SK-N-SH (cell line): ENCODE results near the gene ALKBH6. TPM values are rescaled to one million over a fixed set of nuclear protein-coding genes. Genes with fewer than 3 reads are reported as not detected.

ENCODE experiments used
- CTCF ChIA-PET: fragments of 300-600, 350-600 bp; formaldehyde crosslinking; extraction: SDS; loops from one replicate; lab custom pipeline; 2021; lab: Yijun Ruan, JAX
- POLR2A ChIA-PET: fragments of 350-600 bp; sonication (Branson Sonifier 250); formaldehyde crosslinking; extraction: SDS; loops from one replicate; lab custom pipeline; 2020; ENCODE audit warnings: antibody characterized with exemption, inconsistent platforms; lab: Yijun Ruan, JAX
- DNase-seq: peaks from one replicate; pipeline ENCODE4 v3.0.0; 2012
- H2AFZ ChIP-seq: fragments of 200-600 bp; sonication (generic); 2 replicates; pipeline ENCODE4 v1.8.1; 2016; ENCODE audit warnings: antibody characterized with exemption, mild to moderate bottlenecking, low read depth
- H3F3A ChIP-seq: fragments of 200-600 bp; sonication (generic); replicated peaks from 2 replicates; pipeline ENCODE3; 2016; ENCODE audit warnings: antibody characterized with exemption, mild to moderate bottlenecking; ENCODE audit not compliant: insufficient read depth
- H3K27ac ChIP-seq, 2 experiments: fragments of 200-500 bp in 1 of 2; fragments of 200-600 bp in 1 of 2; sonication (Bioruptor generic) in 1 of 2; sonication (generic), shearing (Covaris generic) in 1 of 2; 2 replicates each; pipeline versions ENCODE4 v1.5.1 to v1.6.1; 2014 to 2016; ENCODE audit warnings: low read depth in 2 of 2, inconsistent platforms in 1 of 2, low read length in 1 of 2, mild to moderate bottlenecking in 1 of 2, mixed read lengths in 1 of 2
- H3K27me3 ChIP-seq: fragments of 200-600 bp; sonication (generic), shearing (Covaris generic); 2 replicates; pipeline ENCODE4 v1.6.1; 2016; ENCODE audit warnings: mixed run types; ENCODE audit not compliant: insufficient read depth
- H3K36me3 ChIP-seq, 2 experiments: fragments of 200-500 bp in 1 of 2; fragments of 200-600 bp in 1 of 2; sonication (Bioruptor generic) in 1 of 2; sonication (generic) in 1 of 2; replicated peaks in 1 of 2; 2 replicates each; pipeline versions ENCODE3 to v1.5.1; 2014 to 2016; ENCODE audit warnings: low read length in 1 of 2, mild to moderate bottlenecking in 1 of 2; ENCODE audit not compliant: insufficient read depth in 2 of 2, control insufficient read depth in 1 of 2
- H3K4me1 ChIP-seq, 2 experiments: fragments of 200-500 bp in 1 of 2; fragments of 200-600 bp in 1 of 2; sonication (Bioruptor generic) in 1 of 2; sonication (generic), shearing (Covaris generic) in 1 of 2; 2 replicates each; pipeline versions ENCODE4 v1.5.1 to v1.6.1; 2014 to 2016; ENCODE audit warnings: low read depth in 1 of 2, low read length in 1 of 2, mixed run types in 1 of 2; ENCODE audit not compliant: insufficient read depth in 2 of 2, control insufficient read depth in 1 of 2
- H3K4me2 ChIP-seq: fragments of 200-600 bp; sonication (generic), shearing (Covaris generic); 2 replicates; pipeline ENCODE4 v1.6.1; 2017; ENCODE audit warnings: mixed run types
- H3K4me3 ChIP-seq, 2 experiments: fragments of 200-500 bp in 1 of 2; fragments of 200-600 bp in 1 of 2; sonication (Bioruptor generic) in 1 of 2; sonication (generic), shearing (Covaris generic) in 1 of 2; 2 replicates each; pipeline versions ENCODE4 v1.5.1 to v1.8.1; 2014 to 2016; ENCODE audit warnings: low read depth in 2 of 2, inconsistent platforms in 1 of 2, low read length in 1 of 2, mild to moderate bottlenecking in 1 of 2, mixed read lengths in 1 of 2, moderate library complexity in 1 of 2
- H3K79me2 ChIP-seq: fragments of 200-600 bp; sonication (generic); 2 replicates; pipeline ENCODE4 v1.8.1; 2017; ENCODE audit warnings: mild to moderate bottlenecking; ENCODE audit not compliant: insufficient read depth
- H3K9ac ChIP-seq: fragments of 200-600 bp; sonication (generic); 2 replicates; pipeline ENCODE4 v1.6.1; 2017; ENCODE audit warnings: mixed run types
- H3K9me2 ChIP-seq: fragments of 200-600 bp; sonication (generic); 2 replicates; pipeline ENCODE4 v1.6.1; 2017; ENCODE audit warnings: mixed run types
- H3K9me3 ChIP-seq: fragments of 200-600 bp; sonication (generic); 2 replicates; pipeline ENCODE4 v1.6.1; 2017; ENCODE audit warnings: mixed run types, mild to moderate bottlenecking, moderate library complexity
- H4K20me1 ChIP-seq: fragments of 200-600 bp; sonication (generic); 2 replicates; pipeline ENCODE4 v1.6.1; 2017; ENCODE audit warnings: mild to moderate bottlenecking, mixed run types; ENCODE audit not compliant: insufficient read depth
- ELF1 ChIP-seq: IDR thresholded peaks from 2 replicates; pipeline ENCODE4 v1.4.0; 2012
- EP300 ChIP-seq, 2 experiments: IDR thresholded peaks; 2 replicates each; pipeline versions ENCODE4 v1.4.0 to v1.6.1; 2012; ENCODE audit warnings: borderline replicate concordance in 1 of 2, low read depth in 1 of 2, low read length in 1 of 2
- EZH2phosphoT487 ChIP-seq: fragments of 200-600 bp; sonication (generic); IDR thresholded peaks from 2 replicates; pipeline ENCODE4 v1.6.1; 2017; ENCODE audit warnings: low read depth, mixed run types, mild to moderate bottlenecking, antibody characterized with exemption, moderate library complexity, borderline replicate concordance
- FOSL2 ChIP-seq: IDR thresholded peaks from 2 replicates; pipeline ENCODE4 v1.4.0; 2012; ENCODE audit warnings: low read depth, mild to moderate bottlenecking, moderate library complexity, borderline replicate concordance
- FOXM1 ChIP-seq: IDR thresholded peaks from 2 replicates; pipeline ENCODE4 v1.4.0; 2012; ENCODE audit warnings: low read depth, mild to moderate bottlenecking
- GABPA ChIP-seq: IDR thresholded peaks from 2 replicates; pipeline ENCODE4 v1.4.0; 2012; ENCODE audit warnings: low read depth, mild to moderate bottlenecking
- MEF2A ChIP-seq: IDR thresholded peaks from 2 replicates; pipeline ENCODE4 v1.4.0; 2012; ENCODE audit warnings: low read depth, borderline replicate concordance
- MXI1 ChIP-seq: IDR thresholded peaks from 2 replicates; pipeline ENCODE4 v1.6.1; 2012; ENCODE audit warnings: mild to moderate bottlenecking, low read depth, low read length, improper control_type of control experiment
- NFIC ChIP-seq: IDR thresholded peaks from 2 replicates; pipeline ENCODE4 v1.4.0; 2012; ENCODE audit warnings: borderline replicate concordance
- NRF1 ChIP-seq: IDR thresholded peaks from 2 replicates; pipeline ENCODE4 v1.6.1; 2012; ENCODE audit warnings: low read depth, mild to moderate bottlenecking, low read length
- POLR2AphosphoS5 ChIP-seq: IDR thresholded peaks from 2 replicates; pipeline ENCODE4 v1.6.1; 2012; ENCODE audit warnings: low read depth, low read length
- RAD21 ChIP-seq: IDR thresholded peaks from 2 replicates; pipeline ENCODE4 v1.6.1; 2012; ENCODE audit warnings: mild to moderate bottlenecking, low read length
- RCOR1 ChIP-seq: fragments of 150-350 bp; IDR thresholded peaks from 2 replicates; pipeline ENCODE4 v1.6.1; 2017; ENCODE audit warnings: antibody characterized with exemption, low read length
- RFX5 ChIP-seq: IDR thresholded peaks from 2 replicates; pipeline ENCODE4 v1.6.1; 2012; ENCODE audit warnings: mild to moderate bottlenecking, improper control_type of control experiment, low read length
- RXRA ChIP-seq: IDR thresholded peaks from 2 replicates; pipeline ENCODE4 v1.4.0; 2012; ENCODE audit warnings: low read depth, mild to moderate bottlenecking, borderline replicate concordance
- SMC3 ChIP-seq: IDR thresholded peaks from 2 replicates; pipeline ENCODE4 v1.6.1; 2012; ENCODE audit warnings: low read depth, low read length, improper control_type of control experiment
- TAF1 ChIP-seq: IDR thresholded peaks from 2 replicates; pipeline ENCODE4 v1.6.1; 2012; ENCODE audit warnings: low read depth, mild to moderate bottlenecking, low read length, moderate library complexity, borderline replicate concordance
- YY1 ChIP-seq: IDR thresholded peaks from 2 replicates; pipeline ENCODE4 v1.4.0; 2012; ENCODE audit warnings: low read depth, mild to moderate bottlenecking
- WGBS: methylation state at CpG from one replicate; pipeline ENCODE4 v1.1.6; 2017; ENCODE audit warnings: low lambda C conversion rate; 5-methylcytosine and 5-hydroxymethylcytosine counted together
- polyA plus RNA-seq, 3 experiments: library from polyadenylated mRNA; depleted of rRNA; stranded (reverse); fragments of >200 nt; gene quantifications; 2 replicates each; pipeline ENCODE4 v1.2.3, GENCODE V29; 2012
- TF ChIP-seq, protein P1 (sequence below): fragments of 150-350 bp; IDR thresholded peaks from 2 replicates; pipeline ENCODE4 v1.6.1; 2016; ENCODE audit warnings: mild to moderate bottlenecking, low read depth, low read length
- TF ChIP-seq, protein P2 (sequence below): IDR thresholded peaks from 2 replicates; pipeline ENCODE4 v1.4.0; 2012; ENCODE audit warnings: low read depth, borderline replicate concordance
- TF ChIP-seq, protein P3 (sequence below): fragments of 150-350 bp; IDR thresholded peaks from 2 replicates; pipeline ENCODE4 v1.6.1; 2017; ENCODE audit warnings: antibody characterized with exemption, low read length, low read depth, borderline replicate concordance

The ALKBH6 gene
- polyA plus RNA-seq, 1 of the 3 experiments (the other 2 are of a cell fraction) = 29.9 TPM

DNA sequence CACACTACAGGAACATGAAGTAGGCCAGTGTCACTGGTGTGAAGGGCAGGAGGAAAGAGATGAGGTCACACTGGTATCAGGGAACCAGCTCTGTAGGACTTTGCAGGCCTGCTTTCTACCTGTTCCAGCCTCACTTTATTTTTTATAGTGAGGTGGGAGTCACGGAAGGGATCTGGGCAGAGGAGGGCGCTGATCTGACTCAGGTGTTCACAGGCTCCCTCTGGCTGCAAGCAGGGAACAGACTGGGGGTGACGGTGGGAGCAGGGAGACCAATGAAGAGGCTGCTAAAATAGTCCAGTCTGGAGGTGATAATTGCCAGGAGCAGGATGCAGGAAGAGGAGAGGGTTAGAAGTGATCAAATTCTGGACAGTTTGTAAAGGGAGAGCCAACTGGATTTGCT lies 37.2 kb upstream of the ALKBH6 start:
- ChIA-PET POLR2A (no interaction called here), CTCF (interaction anchor here (0.8 kb wide), 1 partner anchor 44 kb away, joined by 3 read pairs; no protein-coding TSS in a partner anchor)
- H3K79me2 ChIP-seq = peaks cover 11% of the 10 kb centered on the region
- H3K27ac ChIP-seq = no peak overlapping the region
- H2AFZ ChIP-seq = no peak overlapping the region
- no peaks in the 10 kb centered on the region for H3K9me2 ChIP-seq
- H3F3A ChIP-seq = peaks cover 15% of the 10 kb centered on the region
- no peaks in the 10 kb centered on the region for H3K36me3 ChIP-seq
- no peaks in the 10 kb centered on the region; the same call in 1 of the 2 replicates for H4K20me1 ChIP-seq
- peaks cover 3 to 4% of the 10 kb centered on the region in 2 experiments; a peak in 2 of 4 replicates for H3K4me1 ChIP-seq
- H3K9me3 ChIP-seq = no peaks in the 10 kb centered on the region
- WGBS = 76% methylated on average over 3 of the region's 3 CpGs
- DNase-seq = no peak
- no peak overlapping the region for H3K4me3 ChIP-seq
- TF ChIP-seq FOXM1 = no peak
- TF ChIP-seq, protein P1, sequence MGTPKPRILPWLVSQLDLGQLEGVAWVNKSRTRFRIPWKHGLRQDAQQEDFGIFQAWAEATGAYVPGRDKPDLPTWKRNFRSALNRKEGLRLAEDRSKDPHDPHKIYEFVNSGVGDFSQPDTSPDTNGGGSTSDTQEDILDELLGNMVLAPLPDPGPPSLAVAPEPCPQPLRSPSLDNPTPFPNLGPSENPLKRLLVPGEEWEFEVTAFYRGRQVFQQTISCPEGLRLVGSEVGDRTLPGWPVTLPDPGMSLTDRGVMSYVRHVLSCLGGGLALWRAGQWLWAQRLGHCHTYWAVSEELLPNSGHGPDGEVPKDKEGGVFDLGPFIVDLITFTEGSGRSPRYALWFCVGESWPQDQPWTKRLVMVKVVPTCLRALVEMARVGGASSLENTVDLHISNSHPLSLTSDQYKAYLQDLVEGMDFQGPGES = no peak
- TF ChIP-seq, protein P2, sequence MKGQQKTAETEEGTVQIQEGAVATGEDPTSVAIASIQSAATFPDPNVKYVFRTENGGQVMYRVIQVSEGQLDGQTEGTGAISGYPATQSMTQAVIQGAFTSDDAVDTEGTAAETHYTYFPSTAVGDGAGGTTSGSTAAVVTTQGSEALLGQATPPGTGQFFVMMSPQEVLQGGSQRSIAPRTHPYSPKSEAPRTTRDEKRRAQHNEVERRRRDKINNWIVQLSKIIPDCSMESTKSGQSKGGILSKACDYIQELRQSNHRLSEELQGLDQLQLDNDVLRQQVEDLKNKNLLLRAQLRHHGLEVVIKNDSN = no peak
- peak; percentile 22; the same call in 1 of the 2 replicates for TF ChIP-seq RAD21
- TF ChIP-seq GABPA = no peak
- no peak for TF ChIP-seq NFIC
- peak; percentile 16; the same call in 1 of the 2 replicates for TF ChIP-seq SMC3
- TF ChIP-seq POLR2AphosphoS5 = no peak
- TF ChIP-seq MXI1 = no peak
- no peak for TF ChIP-seq RXRA
- no peak for TF ChIP-seq TAF1
- TF ChIP-seq, all 33 proteins: peak for 2
- Histone ChIP-seq H3K4me2 (no peak overlapping the region), H3K27me3 (no peaks in the 10 kb centered on the region), H3K9ac (no peak overlapping the region)

DNA sequence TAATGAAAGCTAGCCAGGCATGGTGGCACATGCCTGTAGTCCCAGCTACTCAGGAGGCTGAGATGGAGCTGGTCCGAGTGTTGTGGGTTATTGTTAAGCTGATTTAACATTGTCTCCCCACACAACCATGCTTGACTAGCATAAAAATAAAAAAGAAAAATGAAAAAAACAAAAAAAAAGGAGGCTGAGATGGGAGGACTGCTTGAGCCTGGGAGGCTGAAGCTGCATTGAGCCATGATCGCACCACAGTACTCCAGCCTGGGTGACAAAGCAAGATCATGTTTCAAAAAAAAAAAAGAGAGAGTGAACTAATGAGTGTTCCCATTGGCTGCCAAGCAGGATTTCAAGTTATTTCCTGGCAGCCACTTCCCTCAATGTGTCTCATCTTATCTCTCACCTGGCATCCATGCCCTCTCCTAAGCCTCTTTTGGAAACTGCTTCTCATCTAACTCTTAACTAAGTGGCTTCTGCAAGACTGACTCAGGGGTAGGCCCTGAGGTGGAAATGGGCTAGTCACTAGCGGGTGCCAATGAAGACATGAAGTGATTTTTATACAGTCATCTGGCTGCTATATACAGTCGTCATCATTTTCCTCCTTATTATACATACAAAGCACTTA lies 35.2 kb upstream of the ALKBH6 start:
- Histone ChIP-seq H3K4me1 (peaks cover 0 to 3% of the 10 kb centered on the region in 2 experiments; a peak in 2 of 4 replicates), H2AFZ (no peak overlapping the region), H3K4me3 (no peak overlapping the region), H3K9me3 (no peaks in the 10 kb centered on the region), H3K79me2 (no peaks in the 10 kb centered on the region), H3K4me2 (no peak overlapping the region), H4K20me1 (no peaks in the 10 kb centered on the region), H3K27me3 (no peaks in the 10 kb centered on the region), H3K36me3 (no peaks in the 10 kb centered on the region), H3K27ac (no peak overlapping the region), H3F3A (peaks cover 15% of the 10 kb centered on the region), H3K9ac (no peak overlapping the region), H3K9me2 (no peaks in the 10 kb centered on the region)
- WGBS = 93% methylated on average over 4 of the region's 4 CpGs
- ChIA-PET POLR2A (no interaction called here), CTCF (no interaction called here)
- no peak for DNase-seq
- TF ChIP-seq RFX5 (no peak), FOXM1 (no peak), GABPA (no peak), FOSL2 (no peak), EP300 (IDR thresholded peaks at IDR 0.05; ENCODE audit: borderline replicate concordance in 1 of 2, low read depth in 1 of 2, low read length in 1 of 2) (no peak), EZH2phosphoT487 (no peak), RAD21 (no peak), YY1 (no peak), NRF1 (no peak), RCOR1 (no peak), POLR2AphosphoS5 (no peak), ELF1 (no peak), MEF2A (no peak)
- TF ChIP-seq, protein P3, sequence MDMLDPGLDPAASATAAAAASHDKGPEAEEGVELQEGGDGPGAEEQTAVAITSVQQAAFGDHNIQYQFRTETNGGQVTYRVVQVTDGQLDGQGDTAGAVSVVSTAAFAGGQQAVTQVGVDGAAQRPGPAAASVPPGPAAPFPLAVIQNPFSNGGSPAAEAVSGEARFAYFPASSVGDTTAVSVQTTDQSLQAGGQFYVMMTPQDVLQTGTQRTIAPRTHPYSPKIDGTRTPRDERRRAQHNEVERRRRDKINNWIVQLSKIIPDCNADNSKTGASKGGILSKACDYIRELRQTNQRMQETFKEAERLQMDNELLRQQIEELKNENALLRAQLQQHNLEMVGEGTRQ = no peak
- TF ChIP-seq, protein P2 = no peak
